Pericardium fibroblast (primary cell): ENCODE results near the gene PSMC4. TPM values are rescaled to one million over a fixed set of nuclear protein-coding genes. Genes with fewer than 3 reads are reported as not detected.

Experiments
- total RNA-seq: library from RNA; depleted of rRNA; stranded (reverse); fragments of >200 nt; gene quantifications from 2 replicates; pipeline ENCODE4 v1.2.3, GENCODE V29; 2015

PSMC4 gene
- 66.0 and 86.1 TPM in 2 replicates for total RNA-seq

DNA sequence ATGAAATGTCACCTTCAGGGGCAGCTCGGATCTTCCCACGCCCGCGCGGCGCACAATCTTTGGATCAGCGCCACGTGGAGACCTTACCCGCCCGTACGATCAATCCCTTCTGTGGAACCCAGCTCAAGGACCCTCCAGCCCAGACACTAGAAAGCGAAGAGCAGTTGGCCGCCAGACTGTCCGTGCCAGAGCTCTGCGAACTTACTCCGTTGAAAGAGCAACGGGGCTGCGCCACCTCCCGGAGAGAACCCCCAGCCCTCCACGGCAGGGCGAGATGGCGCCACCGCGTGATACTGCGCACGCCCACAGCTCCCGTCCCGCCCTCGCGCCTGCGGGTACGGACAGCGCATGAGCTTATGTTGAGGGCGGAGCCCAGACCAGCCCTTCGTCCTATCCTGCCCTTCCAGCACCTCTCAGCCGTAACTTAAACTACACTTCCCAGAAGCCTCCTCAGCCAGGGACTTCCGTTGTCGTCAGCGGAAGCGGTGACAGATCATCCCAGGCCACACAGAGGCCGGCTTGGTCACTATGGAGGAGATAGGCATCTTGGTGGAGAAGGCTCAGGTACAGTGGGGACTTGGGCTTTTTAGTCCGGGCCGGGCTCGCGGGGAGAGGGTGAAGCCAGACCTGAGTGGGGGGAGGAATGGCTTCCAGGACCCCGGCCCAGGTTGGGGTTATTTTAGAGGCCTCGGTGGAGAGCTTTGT lies at the start of gene PSMC4:
Gene PSMC4 (plus strand): TSS at position 491 of the 705 bp plus-strand sequence. CDS start 38 bp downstream, at position 529.

DNA sequence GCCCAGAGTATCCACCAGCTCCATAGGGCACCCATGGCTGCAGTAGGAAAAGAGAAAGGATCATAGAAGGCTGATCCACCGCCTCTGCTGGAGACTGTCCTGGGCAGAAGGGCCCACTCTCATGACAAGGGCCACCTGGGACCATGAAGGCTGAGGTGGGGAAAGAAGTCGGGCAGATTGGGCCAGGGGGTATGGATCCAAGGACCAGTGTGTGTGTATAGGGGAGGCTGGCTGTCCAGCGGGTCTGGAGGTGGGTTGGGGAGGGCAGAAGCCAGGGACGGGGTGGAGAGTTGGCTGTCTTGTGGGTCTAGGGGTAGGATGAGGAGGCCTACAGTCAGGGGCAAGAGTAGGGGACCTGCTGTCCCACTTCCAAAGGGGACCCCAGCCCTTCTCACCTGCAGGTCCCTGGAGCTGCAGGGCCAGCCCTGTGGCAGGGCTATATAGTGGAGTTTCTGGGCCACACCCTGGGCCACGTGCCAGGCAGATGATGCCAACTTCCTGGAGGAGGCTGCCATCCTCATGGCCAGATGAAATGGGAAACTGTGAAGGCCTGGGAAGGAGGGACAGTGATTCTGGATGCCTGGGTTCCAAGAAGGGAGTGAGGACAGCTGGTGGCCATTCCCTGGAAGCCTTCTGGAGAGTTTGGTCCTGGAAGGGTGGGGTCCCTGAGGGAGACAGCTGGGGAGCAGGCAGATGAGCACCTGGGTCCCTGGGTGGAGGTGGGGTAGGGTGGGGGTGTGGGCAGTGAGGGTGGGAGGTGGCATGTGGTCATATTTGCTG lies 36.2 kb upstream of the PSMC4 start, which contains the start of gene FCGBP:
Gene FCGBP (minus strand): TSS at position 51 of the 780 bp plus-strand sequence.

DNA sequence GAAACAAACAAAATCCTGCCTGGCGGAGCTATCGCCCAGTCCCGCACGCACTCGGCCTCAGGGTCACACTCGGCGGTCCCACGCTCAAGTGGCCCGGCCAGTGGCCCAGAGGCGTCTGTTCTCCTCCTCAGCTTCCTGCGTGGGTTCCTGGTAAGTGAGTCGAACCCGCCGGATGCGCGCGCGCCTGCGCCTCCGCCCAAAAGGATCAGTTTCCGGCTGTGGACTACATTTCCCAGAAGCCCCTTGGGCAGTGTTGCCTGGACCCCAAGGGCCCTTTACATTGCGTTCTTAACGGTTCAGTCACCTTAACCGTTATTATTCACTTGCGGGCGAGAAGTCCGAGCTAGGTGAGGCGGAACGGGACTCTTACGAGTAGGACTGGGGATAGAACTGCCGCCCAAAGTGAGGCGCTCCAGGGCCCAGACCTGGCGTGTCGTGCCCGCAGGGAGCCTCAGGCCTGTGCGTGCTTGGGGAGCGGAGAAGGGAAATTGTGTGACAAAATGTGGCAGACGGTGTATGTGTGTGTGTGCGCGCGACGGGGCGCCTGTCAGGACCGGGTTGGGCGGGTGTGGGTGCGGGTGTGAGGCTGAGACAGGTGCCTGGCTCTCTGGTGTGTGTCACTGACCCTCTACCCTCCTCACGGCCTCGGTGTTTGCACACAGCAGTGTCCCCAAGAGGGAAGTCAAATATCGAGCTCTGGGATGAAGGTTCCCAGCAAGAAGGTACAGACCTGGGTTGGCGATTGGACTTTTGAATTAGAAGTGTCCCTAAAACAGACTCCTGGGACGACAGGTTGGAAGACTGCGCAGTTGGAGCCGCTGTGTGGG lies 26.1 kb downstream of the PSMC4 start, which contains the start of gene ZNF546:
Gene ZNF546 (plus strand): TSS at position 250 of the 827 bp plus-strand sequence. CDS start 1,267 bp downstream, outside the sequence.

Other genes with a start within 250 kb of the PSMC4 start
- gene CLC, start 233.1 kb upstream of the PSMC4 start, total RNA-seq: not detected in 2 replicates
- not detected in 2 replicates for gene LEUTX, start 192.3 kb upstream of the PSMC4 start, total RNA-seq
- 17.3 and 18.2 TPM in 2 replicates for gene DYRK1B, start 137.0 kb upstream of the PSMC4 start, total RNA-seq
- gene FBL, start 124.8 kb upstream of the PSMC4 start, total RNA-seq: 98.4 and 142 TPM in 2 replicates
- gene FCGBP, start 36.5 kb upstream of the PSMC4 start, total RNA-seq: 0.17 TPM in 1 of 2 replicates, not detected in the other
- gene ZNF546, start 25.9 kb downstream of the PSMC4 start, total RNA-seq: 1.0 and 1.9 TPM in 2 replicates
- gene ZNF780B, start 85.1 kb downstream of the PSMC4 start, total RNA-seq: 4.6 and 20.4 TPM in 2 replicates
- gene ZNF780A, start 119.8 kb downstream of the PSMC4 start, total RNA-seq: 8.3 and 15.3 TPM in 2 replicates
- gene MAP3K10, start 220.3 kb downstream of the PSMC4 start, total RNA-seq: 6.4 and 8.5 TPM in 2 replicates
- not detected in 2 replicates for gene TTC9B, start 247.2 kb downstream of the PSMC4 start, total RNA-seq